Activated T-helper 1 cell treated with anti-CD3 and anti-CD28 coated beads, Interleukin-12 subunit alpha, Interleukin-12 subunit beta, Interleukin-2, Interleukin-4 antibody, amounts not matched to agents 30 ng/mL and 10 ng/mL and 1 ng/mL, durations not matched to agents 14 hours and 24 hours and 36 hours (primary cell): ENCODE results near the gene KREMEN2. TPM values are rescaled to one million over a fixed set of nuclear protein-coding genes. Genes with fewer than 3 reads are reported as not detected.

Source experiments
- DNase-seq: peaks from one replicate; pipeline ENCODE4 v3.0.0; 2021; ENCODE audit warnings: low spot score
- H3K27ac Mint-ChIP-seq: one replicate; pipeline ENCODE4 v1.8.0; 2021; ENCODE audit warnings: mild to moderate bottlenecking, mixed read lengths
- H3K27me3 Mint-ChIP-seq: one replicate; pipeline ENCODE4 v1.8.0; 2022; ENCODE audit warnings: mild to moderate bottlenecking, moderate library complexity, mixed read lengths; ENCODE audit not compliant: insufficient read depth
- H3K36me3 Mint-ChIP-seq: one replicate; pipeline ENCODE4 v1.8.0; 2021; ENCODE audit warnings: low read depth, mixed read lengths
- H3K4me1 Mint-ChIP-seq: one replicate; pipeline ENCODE4 v1.8.0; 2021; ENCODE audit warnings: low read depth, mixed read lengths
- H3K4me3 Mint-ChIP-seq: one replicate; pipeline ENCODE4 v1.8.0; 2021; ENCODE audit warnings: mild to moderate bottlenecking, moderate library complexity, mixed read lengths
- H3K9me3 Mint-ChIP-seq: one replicate; pipeline ENCODE4 v1.8.0; 2021; ENCODE audit warnings: mixed read lengths
- intact Hi-C: fragments of 100-400 bp; cut with micrococcal nuclease; formaldehyde crosslinking; loops from one replicate; pipeline ENCODE4 v1.15.1; 2024
- total RNA-seq: library from RNA; stranded (reverse); gene quantifications from 2 replicates; pipeline ENCODE4 v1.2.3, GENCODE V29; 2022

Gene KREMEN2
- total RNA-seq, 1 donor from 2014 or later, result 0.18 TPM

DNA sequence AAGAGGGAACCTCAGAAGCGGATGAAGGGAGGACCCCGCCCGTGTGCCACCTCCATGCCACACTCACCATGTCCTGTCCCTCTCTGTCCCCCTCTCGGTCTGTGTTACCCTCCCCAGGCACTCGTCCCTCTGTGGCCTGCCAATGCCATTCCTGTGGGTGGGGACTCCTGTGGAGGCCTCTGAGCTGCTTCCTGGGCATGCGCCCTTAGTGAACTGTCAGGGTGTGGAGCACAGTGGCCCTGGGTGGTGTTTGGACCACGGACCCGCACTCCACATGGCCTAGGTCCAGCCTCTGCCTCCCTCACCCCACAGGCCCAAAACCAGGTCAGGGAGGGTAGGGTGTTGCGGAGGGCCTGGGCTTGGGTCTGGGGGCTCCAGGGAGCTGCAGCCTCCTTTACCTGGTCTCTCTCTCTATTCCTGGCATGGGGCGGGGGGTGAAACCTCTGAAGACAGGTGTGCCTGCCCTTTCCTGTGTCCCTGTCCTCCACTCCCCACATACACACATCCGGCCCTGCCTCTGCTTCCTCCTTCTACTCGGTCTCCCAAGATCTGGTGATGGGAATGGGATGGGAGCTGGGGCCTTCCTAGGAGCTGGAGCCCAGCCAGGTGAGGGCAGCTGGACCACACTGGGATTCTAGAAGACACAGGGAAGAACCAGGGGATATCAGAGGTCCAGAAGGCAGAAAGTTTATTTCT is 27.6 kb downstream of the KREMEN2 start:
- no peak overlapping the region for H3K27ac Mint-ChIP-seq
- no peaks in the 10 kb centered on the region for H3K9me3 Mint-ChIP-seq
- no peaks in the 10 kb centered on the region for H3K4me1 Mint-ChIP-seq
- no peaks in the 10 kb centered on the region for H3K36me3 Mint-ChIP-seq
- no peak overlapping the region for H3K4me3 Mint-ChIP-seq
- H3K27me3 Mint-ChIP-seq, result peaks cover 5% of the 10 kb centered on the region
- DNase-seq, result no peak
- intact Hi-C loops, result no loop called here

GRCh38 chr16:2992383-2993081 is 28.5 kb downstream of the KREMEN2 start:
- Mint-ChIP-seq H3K9me3 (no peaks in the 10 kb centered on the region), H3K27ac (no peak overlapping the region), H3K4me1 (no peaks in the 10 kb centered on the region), H3K4me3 (no peak overlapping the region), H3K36me3 (no peaks in the 10 kb centered on the region), H3K27me3 (peaks cover 5% of the 10 kb centered on the region)
- intact Hi-C loops, result no loop called here
- DNase-seq, result no peak

DNA sequence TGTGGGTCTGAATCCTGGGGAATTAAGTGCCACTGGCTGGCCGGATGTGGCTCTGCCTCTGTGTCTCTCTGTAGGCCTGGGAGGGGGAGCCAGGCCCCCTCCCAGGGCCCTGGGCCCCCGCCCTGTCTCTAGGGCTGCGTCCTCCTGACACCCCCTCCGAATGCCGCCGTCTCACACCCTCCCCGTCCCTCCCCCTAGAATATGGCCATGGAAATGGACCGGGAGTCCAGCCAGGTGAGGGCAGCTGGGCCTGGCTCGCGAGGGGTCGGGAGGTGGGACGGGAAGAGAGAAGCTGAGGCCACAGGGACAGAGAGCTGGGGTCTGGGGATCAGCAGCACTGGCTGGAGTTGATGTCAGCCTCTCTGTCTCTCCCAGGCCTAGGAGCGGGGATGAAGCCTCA is 32.2 kb downstream of the KREMEN2 start:
- Mint-ChIP-seq H3K27me3 (peaks cover 6% of the 10 kb centered on the region), H3K36me3 (no peaks in the 10 kb centered on the region), H3K4me1 (no peaks in the 10 kb centered on the region), H3K27ac (no peak overlapping the region), H3K4me3 (no peak overlapping the region), H3K9me3 (no peaks in the 10 kb centered on the region)
- DNase-seq, result no peak
- intact Hi-C loops, result no loop called here

DNA sequence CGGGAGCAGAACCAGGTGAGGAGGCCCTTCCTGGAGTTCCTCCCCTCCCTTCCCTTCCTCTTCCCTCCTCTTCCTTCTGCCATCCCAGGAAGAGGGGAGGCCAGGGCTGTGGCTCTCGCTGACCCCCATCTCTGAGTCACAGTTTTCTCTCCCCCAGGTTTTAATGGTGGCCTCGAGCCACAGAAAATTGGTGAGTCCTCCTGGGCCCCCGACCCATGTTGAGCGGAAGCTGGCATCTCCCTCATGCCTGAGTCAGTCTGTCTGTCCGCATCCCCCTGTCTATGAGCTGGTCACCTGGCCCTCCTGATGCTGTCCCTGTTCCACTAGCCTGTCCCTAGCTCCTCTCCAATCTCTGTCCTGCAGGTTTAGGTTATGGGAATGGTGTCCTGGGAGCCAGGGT is 35.9 kb downstream of the KREMEN2 start:
- H3K27me3 Mint-ChIP-seq, result peaks cover 11% of the 10 kb centered on the region
- no peaks in the 10 kb centered on the region for H3K9me3 Mint-ChIP-seq
- no peak overlapping the region for H3K4me3 Mint-ChIP-seq
- no peaks in the 10 kb centered on the region for H3K36me3 Mint-ChIP-seq
- no peaks in the 10 kb centered on the region for H3K4me1 Mint-ChIP-seq
- intact Hi-C loops, result loop anchor here (5.0 kb wide), 1 partner anchor 33 kb away; the partner anchor contains the start of gene PAQR4
- H3K27ac Mint-ChIP-seq, result no peak overlapping the region
- DNase-seq, result no peak

DNA sequence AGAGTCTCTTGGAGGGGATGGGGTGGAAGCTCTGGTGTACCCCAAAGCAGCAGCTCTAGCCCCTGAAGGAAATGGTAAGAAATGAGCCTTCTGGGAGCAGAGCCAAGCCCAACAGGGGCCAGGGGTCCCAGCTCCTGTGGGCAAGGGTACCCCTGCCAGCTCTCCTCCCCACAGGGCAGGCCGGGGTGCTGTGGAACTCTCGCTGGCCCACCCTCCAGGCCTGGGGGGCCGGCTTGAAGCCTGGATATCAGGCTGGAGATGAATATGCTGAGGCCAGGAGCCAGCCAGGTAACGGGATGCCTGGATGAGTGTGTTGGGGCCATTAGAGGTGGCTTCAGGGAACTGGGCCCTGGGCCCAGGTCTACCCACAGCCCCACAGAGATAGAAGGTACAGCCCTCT is 36.5 kb downstream of the KREMEN2 start:
- Mint-ChIP-seq H3K36me3 (no peaks in the 10 kb centered on the region), H3K27me3 (peaks cover 13% of the 10 kb centered on the region), H3K4me1 (no peaks in the 10 kb centered on the region), H3K27ac (no peak overlapping the region), H3K9me3 (no peaks in the 10 kb centered on the region), H3K4me3 (no peak overlapping the region)
- intact Hi-C loops, result loop anchor here (5.0 kb wide), 1 partner anchor 33 kb away; the partner anchor contains the start of gene PAQR4
- DNase-seq, result no peak

DNA sequence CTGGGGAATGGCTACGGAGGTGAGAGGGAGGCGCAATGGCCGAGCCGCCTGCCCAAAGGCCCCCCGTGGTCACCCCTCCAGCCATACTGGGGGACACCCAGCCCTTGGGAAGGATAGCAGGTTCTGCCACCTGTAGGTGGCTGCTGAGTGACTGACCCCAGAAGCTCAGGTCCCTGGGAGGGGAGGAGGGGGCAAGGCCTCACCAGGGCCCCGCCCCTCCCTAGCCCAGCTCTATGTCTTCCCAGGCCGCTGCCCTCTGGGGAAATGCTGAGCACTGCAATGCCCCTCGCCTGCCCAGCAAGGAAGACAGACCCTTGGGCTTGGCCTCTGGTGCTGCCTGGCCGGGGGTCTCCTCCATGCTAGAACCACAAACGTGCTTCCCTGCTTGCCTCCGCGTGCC is 37.2 kb downstream of the KREMEN2 start:
- no peaks in the 10 kb centered on the region for H3K9me3 Mint-ChIP-seq
- intact Hi-C loops, result loop anchor here (5.0 kb wide), 1 partner anchor 34 kb away; the partner anchor contains the start of gene PAQR4
- no peak for DNase-seq
- no peak overlapping the region for H3K27ac Mint-ChIP-seq
- H3K4me3 Mint-ChIP-seq, result no peak overlapping the region
- H3K36me3 Mint-ChIP-seq, result no peaks in the 10 kb centered on the region
- H3K4me1 Mint-ChIP-seq, result no peaks in the 10 kb centered on the region
- peaks cover 16% of the 10 kb centered on the region for H3K27me3 Mint-ChIP-seq

DNA sequence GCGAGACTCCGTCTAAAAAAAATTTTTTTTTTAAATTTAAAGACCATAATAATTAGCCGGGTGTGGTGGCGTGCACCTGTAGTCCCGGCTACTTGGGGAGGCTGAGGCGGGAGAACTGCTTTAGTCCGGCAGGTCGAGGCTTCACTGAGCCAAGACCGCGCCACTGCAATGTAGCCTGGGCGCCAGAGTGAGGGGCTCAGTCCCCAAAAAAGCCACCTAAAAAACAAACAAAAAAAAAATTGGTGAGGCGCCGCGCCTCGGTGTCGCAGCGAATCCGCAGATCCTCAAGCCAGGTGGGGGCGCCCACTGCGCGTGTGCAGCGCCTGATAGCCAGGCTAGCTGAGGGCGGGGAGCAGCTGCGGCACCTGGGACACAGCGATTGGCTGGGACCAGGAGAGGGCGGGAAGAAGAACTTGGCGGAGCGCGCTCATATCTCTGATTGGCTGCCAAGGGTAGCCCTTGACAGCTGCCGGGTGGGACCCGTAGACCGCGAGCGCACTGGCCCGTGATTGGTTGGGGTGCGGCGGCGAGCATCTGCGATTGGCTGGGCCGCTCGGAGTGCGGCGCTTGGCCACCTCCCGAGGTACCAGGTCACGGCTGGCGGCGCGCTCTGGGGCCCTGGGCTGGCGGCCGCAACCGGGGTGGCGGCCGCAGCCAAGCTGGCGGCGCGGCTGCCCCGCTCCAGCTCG is 39.7 kb downstream of the KREMEN2 start:
- peak; percentile 98 for DNase-seq
- Mint-ChIP-seq H3K4me1 (peaks cover 22% of the 10 kb centered on the region), H3K27me3 (peaks cover 18% of the 10 kb centered on the region), H3K4me3 (peak overlapping the region; percentile 74), H3K36me3 (no peaks in the 10 kb centered on the region), H3K27ac (peak overlapping the region; percentile 21), H3K9me3 (no peaks in the 10 kb centered on the region)
- intact Hi-C loops, result loop anchor here (1.0 to 5.0 kb wide), 6 partner anchors 17 to 97 kb away; partner anchors contain the start of genes PAQR4, PKMYT1, THOC6 and TNFRSF12A

- Mint-ChIP-seq H3K4me3 (no peak overlapping the region), H3K9me3 (no peaks in the 10 kb centered on the region), H3K27ac (no peak overlapping the region), H3K36me3 (no peaks in the 10 kb centered on the region), H3K27me3 (peaks cover 18% of the 10 kb centered on the region), H3K4me1 (peaks cover 24% of the 10 kb centered on the region)
- intact Hi-C loops, result loop anchor here (1.0 to 5.0 kb wide), 2 partner anchors 24 to 37 kb away; partner anchors contain the start of genes PAQR4 and PKMYT1
- no peak for DNase-seq
Observed at GRCh38 chr16:3004319-3004718, 40.2 kb downstream of the KREMEN2 start.

GRCh38 chr16:3004781-3005284 is 40.8 kb downstream of the KREMEN2 start:
- Mint-ChIP-seq H3K36me3 (no peaks in the 10 kb centered on the region), H3K9me3 (no peaks in the 10 kb centered on the region), H3K4me3 (peak overlapping the region; percentile 62), H3K4me1 (peaks cover 24% of the 10 kb centered on the region), H3K27ac (no peak overlapping the region), H3K27me3 (peaks cover 18% of the 10 kb centered on the region)
- intact Hi-C loops, result loop anchor here (1.0 to 5.0 kb wide), 2 partner anchors 25 to 38 kb away; partner anchors contain the start of genes PAQR4 and PKMYT1
- no peak for DNase-seq

DNA sequence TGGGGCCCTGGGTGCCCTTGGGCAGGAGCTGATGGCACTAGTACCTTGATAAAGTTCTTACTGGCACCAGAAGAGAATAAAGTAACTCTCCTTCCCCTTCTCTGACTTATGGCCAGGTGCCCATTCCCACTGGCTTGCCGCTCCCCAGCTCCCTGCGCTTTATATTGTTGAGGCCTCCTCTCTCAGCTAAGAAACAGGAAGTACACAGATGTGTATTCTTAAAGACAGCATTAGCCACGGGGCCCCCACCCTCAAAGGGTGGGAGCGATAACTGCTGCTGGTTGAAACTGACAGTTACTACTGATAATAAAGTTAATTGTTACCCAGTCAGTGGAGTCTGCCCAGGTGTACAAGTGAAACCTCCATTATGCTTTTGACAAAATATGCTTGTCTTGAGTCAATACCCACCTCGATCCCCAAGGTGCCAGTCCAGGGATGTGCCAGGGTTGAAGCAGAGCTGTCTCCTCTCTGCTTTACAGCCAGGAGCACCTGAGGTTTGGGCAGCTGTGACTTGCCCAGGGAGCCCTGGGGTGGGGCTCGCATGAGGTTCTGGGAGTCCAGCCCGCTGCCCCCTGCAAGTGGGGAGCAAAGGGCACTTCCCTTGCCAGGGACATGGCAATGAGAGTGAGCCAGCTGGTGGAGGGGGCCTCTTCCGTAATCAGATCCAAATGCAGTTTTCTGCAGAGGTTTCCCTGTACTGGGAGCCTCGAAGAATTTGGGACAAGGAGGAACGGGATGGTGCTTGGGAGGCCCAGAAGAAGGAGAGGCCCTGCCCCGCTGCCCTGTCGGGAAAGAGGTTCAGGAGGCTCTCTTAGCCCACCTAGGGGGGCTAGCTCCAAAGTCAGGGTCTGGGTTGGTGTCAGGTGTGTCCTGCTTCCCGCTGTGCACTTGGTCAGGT is 43.2 kb downstream of the KREMEN2 start:
- Mint-ChIP-seq H3K27me3 (peaks cover 12% of the 10 kb centered on the region), H3K36me3 (no peaks in the 10 kb centered on the region), H3K9me3 (no peaks in the 10 kb centered on the region), H3K4me1 (peaks cover 24% of the 10 kb centered on the region), H3K27ac (peak overlapping the region; percentile 2), H3K4me3 (no peak overlapping the region)
- DNase-seq, result no peak
- intact Hi-C loops, result no loop called here

GRCh38 chr16:3007957-3008689 is 44.0 kb downstream of the KREMEN2 start:
- no peak overlapping the region for H3K27ac Mint-ChIP-seq
- no peak for DNase-seq

More at GRCh38 chr16:3007957-3008689, 44.0 kb downstream of the KREMEN2 start:
- Mint-ChIP-seq H3K4me3 (peak overlapping the region; percentile 41), H3K27me3 (peaks cover 10% of the 10 kb centered on the region), H3K36me3 (no peaks in the 10 kb centered on the region), H3K9me3 (no peaks in the 10 kb centered on the region), H3K4me1 (peaks cover 24% of the 10 kb centered on the region)
- intact Hi-C loops, result no loop called here
